Measurements from ENCODE around the gene FHL2.
A peak's percentile ranks its signal among the peaks of the same experiment; 100 is the strongest.

FHL2 gene

GRCh38 chr2:105334211-105334610, 64.6 kb downstream of the FHL2 start:
- H3K27me3 ChIP-seq: no peaks in the 10 kb centered on the region
- no peak for DNase-seq
- no peaks in the 10 kb centered on the region; the same call in 1 of the 2 replicates for H3K36me3 ChIP-seq
- H3K9me3 ChIP-seq: no peaks in the 10 kb centered on the region
- no peak overlapping the region for H3K4me3 ChIP-seq (ENCODE audit: low read depth, low read length)
- TF ChIP-seq, protein P1, sequence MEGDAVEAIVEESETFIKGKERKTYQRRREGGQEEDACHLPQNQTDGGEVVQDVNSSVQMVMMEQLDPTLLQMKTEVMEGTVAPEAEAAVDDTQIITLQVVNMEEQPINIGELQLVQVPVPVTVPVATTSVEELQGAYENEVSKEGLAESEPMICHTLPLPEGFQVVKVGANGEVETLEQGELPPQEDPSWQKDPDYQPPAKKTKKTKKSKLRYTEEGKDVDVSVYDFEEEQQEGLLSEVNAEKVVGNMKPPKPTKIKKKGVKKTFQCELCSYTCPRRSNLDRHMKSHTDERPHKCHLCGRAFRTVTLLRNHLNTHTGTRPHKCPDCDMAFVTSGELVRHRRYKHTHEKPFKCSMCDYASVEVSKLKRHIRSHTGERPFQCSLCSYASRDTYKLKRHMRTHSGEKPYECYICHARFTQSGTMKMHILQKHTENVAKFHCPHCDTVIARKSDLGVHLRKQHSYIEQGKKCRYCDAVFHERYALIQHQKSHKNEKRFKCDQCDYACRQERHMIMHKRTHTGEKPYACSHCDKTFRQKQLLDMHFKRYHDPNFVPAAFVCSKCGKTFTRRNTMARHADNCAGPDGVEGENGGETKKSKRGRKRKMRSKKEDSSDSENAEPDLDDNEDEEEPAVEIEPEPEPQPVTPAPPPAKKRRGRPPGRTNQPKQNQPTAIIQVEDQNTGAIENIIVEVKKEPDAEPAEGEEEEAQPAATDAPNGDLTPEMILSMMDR (IDR thresholded peaks at IDR 0.05; ENCODE audit: low read depth, low read length): no peak
- no peaks in the 10 kb centered on the region for H3K4me1 ChIP-seq

- no peaks in the 10 kb centered on the region for H3K4me1 ChIP-seq
- no peaks in the 10 kb centered on the region; the same call in 1 of the 2 replicates for H3K36me3 ChIP-seq
- DNase-seq: no peak
- TF ChIP-seq, protein P1 (IDR thresholded peaks at IDR 0.05; ENCODE audit: low read depth, low read length): no peak
- H3K9me3 ChIP-seq: no peaks in the 10 kb centered on the region
- no peaks in the 10 kb centered on the region for H3K27me3 ChIP-seq
- H3K4me3 ChIP-seq (ENCODE audit: low read depth, low read length): no peak overlapping the region
These were observed 68.0 kb downstream of the FHL2 start for GRCh38 chr2:105330681-105331375.

DNA sequence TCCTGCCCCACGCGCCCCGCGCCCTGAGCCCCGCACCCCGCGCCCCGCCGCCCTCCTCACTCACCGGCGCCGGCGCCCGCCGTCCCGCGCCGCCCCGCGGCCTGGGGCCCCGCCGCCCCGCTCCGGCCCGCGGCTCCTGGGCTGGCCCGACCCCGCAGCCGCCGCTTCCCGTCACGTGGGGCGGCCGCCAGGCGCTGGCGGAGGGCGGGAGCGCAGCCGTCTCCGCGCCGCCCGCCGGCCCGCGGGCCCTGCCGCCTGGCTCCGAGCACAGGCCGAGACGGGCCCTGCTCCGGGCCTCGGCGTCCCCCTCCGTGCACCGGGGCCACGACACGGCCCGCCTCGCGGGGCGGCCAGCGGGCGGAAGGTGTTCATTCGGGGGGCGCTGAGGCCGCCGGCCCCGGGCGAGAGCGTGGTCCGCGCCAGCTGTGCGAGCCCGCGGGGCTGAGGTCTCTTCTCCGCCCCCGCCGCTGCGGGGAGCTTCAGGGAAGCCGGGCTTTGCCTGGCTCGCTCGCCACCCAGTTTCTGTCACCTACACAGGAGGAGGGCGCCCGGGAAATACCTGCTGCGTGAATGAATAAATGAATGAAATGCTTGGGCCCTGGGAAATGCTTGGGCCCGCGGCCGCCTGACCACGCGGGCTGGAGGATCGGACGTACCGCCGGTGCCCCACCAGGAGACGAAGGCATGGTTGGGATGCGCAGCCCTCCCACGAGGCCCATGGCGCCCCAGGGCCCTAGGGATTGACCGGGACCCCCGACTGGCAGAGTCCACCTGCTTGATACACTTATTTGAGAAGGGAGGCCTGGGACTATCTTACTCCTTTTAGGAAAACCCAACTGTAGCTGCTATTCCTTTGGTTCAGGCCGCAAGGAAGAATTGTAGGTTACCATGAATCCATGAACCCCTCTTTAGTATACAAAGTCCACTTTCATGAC, 69.0 kb downstream of the FHL2 start, which contains the start of gene TGFBRAP1:
Gene TGFBRAP1, minus strand, starts transcription at position 175 of the 935 bp plus-strand sequence. CDS start 21,434 bp downstream, outside the sequence.
- TF ChIP-seq, protein P1 (IDR thresholded peaks at IDR 0.05; ENCODE audit: low read depth, low read length): no peak
- H3K27me3 ChIP-seq: no peaks in the 10 kb centered on the region
- H3K4me3 ChIP-seq (ENCODE audit: low read depth, low read length): peak within 1 kb of the TSS; percentile 78
- peak; percentile 51 for DNase-seq
- H3K4me1 ChIP-seq: no peaks in the 10 kb centered on the region
- H3K36me3 ChIP-seq: no peaks in the 10 kb centered on the region; the same call in 1 of the 2 replicates
- no peaks in the 10 kb centered on the region for H3K9me3 ChIP-seq

DNA sequence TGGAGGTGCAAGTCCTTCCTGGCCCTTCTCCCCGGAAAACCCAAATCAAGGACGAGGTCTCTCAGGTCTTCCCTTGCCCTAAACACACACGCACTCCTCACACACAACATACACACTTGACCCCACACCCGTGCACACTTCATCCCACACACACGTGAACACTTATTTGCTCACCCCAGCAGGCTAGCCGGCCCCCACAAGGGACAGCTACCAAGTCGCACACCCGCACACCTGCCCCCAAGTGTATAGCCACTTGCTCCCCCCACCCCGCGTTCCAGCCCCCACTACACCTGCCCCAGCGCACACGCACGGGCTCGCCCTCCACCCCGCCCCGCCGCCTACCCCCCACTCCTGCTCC, 69.7 kb downstream of the FHL2 start:
- H3K4me1 ChIP-seq: no peaks in the 10 kb centered on the region
- H3K36me3 ChIP-seq: no peaks in the 10 kb centered on the region; the same call in 1 of the 2 replicates
- H3K27me3 ChIP-seq: no peaks in the 10 kb centered on the region
- H3K9me3 ChIP-seq: no peaks in the 10 kb centered on the region
- peak overlapping the region; percentile 78 for H3K4me3 ChIP-seq (ENCODE audit: low read depth, low read length)
- no peak for DNase-seq
- TF ChIP-seq, protein P1 (IDR thresholded peaks at IDR 0.05; ENCODE audit: low read depth, low read length): no peak

GRCh38 chr2:105328281-105329196, 70.3 kb downstream of the FHL2 start:
- no peak for DNase-seq
- Histone ChIP-seq H3K4me3 (ENCODE audit: low read depth, low read length) (peak overlapping the region; percentile 78), H3K27me3 (no peaks in the 10 kb centered on the region), H3K4me1 (no peaks in the 10 kb centered on the region), H3K36me3 (no peaks in the 10 kb centered on the region), H3K9me3 (no peaks in the 10 kb centered on the region)
- TF ChIP-seq, protein P1 (IDR thresholded peaks at IDR 0.05; ENCODE audit: low read depth, low read length): no peak

Measured in BE2C (cell line).